NCI-H2171 treated with DMSO at 0.1 percent for 48 hours (cell line): ENCODE results near the gene CISD3.
"Not testable (repeated sequence)": the region's sequence is repeated elsewhere in the genome, so short reads cannot be mapped to it uniquely, and the experiment has no call there.

ENCODE experiments used
- DNase-seq: peaks from one replicate; lab custom pipeline; 2025; lab: John Stamatoyannopoulos, UW

Gene CISD3

GRCh38 chr17:38707678-38708351, 22.3 kb upstream of the CISD3 start:
- DNase-seq = no peak

DNA sequence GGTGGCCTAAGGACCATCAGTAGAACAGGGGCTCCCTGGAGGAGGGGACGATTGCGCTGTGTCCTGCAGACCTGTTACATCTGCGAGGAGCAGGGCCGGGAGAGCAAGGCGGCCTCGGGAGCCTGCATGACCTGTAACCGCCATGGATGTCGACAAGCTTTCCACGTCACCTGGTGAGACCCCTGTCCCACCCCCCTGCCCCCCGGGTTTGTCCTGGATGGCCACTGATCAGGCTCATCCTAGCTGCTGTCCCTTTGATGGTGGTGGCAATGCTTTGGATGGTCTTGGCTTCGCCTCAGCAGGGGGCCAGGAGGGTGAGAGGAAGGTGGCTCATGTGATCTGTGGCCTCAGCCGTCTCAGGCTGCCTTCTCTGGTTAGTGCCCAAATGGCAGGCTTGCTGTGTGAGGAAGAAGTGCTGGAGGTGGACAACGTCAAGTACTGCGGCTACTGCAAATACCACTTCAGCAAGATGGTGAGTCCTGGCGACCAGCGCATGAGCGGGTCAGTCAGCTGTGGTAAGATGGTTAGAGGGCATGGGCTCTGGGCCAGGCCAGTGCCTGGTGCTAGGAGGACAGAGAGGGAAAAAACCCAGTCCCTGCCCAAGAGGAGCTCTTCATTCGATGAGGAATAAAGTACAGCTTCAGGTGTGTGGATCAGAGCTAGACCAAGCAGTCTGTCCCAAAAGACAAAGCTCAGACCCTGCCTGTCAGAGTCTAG, 20.9 kb upstream of the CISD3 start:
- no peak for DNase-seq

GRCh38 chr17:38709864-38710603, 20.1 kb upstream of the CISD3 start:
- peak; percentile 73 for DNase-seq

- no peak for DNase-seq
These were observed 19.6 kb upstream of the CISD3 start for GRCh38 chr17:38710604-38710962.

GRCh38 chr17:38710985-38711384, 19.2 kb upstream of the CISD3 start:
- DNase-seq = no peak

- no peak for DNase-seq
These were observed 18.2 kb upstream of the CISD3 start for GRCh38 chr17:38711792-38712571.

DNA sequence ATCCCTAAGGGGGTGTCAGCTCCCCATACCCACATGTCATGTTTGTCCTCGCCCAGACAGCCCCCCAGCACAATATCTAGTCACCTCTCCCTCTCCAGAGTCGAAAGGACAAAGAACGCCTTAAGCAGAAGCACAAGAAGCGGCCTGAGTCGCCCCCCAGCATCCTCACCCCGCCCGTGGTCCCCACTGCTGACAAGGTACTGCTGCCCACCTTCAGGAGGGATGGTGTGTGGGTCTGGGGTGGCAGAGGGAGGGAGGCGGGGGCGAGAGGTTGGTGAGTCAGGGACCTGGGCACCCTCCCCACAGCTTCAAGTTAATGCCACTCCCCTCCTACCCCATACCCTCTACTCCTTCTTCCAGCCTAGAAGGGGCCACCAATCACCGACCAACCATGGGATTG, 17.5 kb upstream of the CISD3 start:
- DNase-seq = no peak

- peak; percentile 72 for DNase-seq
These were observed 16.6 kb upstream of the CISD3 start for GRCh38 chr17:38713456-38714075.

DNA sequence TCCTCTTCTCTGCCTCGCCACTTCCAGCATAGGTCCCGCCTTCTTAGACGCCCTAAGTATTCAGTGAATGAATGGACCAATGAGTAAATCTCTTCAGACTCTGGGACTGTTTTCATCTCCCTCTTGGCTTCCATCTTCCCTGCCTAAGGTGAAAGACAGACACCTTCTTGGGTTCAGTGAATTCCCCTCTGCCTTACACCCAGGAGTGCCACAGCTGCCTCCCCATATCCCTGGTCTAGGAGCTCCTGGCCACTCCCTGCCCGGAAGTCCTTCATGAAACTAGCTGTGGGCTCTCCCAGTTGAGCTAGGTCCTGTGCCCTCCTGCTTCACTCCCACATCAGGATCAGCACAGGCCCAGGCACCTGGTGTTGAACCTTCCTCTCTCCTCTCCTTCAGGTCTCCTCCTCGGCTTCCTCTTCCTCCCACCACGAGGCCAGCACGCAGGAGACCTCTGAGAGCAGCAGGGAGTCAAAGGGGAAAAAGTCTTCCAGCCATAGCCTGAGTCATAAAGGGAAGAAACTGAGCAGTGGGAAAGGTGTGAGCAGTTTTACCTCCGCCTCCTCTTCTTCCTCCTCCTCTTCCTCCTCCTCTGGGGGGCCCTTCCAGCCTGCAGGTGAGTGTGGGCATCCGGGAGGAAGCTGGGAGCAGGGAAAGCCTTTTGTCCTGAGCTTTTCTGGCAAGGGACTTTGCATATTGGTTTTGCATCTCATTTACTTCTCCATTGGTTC, 14.8 kb upstream of the CISD3 start:
- no peak for DNase-seq

- DNase-seq = no peak
These were observed 13.7 kb upstream of the CISD3 start for GRCh38 chr17:38716368-38717005.

GRCh38 chr17:38717139-38717745, 12.9 kb upstream of the CISD3 start:
- DNase-seq = peak; percentile 36

GRCh38 chr17:38719289-38719942, 10.7 kb upstream of the CISD3 start:
- no peak for DNase-seq

- DNase-seq = no peak
These were observed 10.0 kb upstream of the CISD3 start for GRCh38 chr17:38719943-38720641.

DNA sequence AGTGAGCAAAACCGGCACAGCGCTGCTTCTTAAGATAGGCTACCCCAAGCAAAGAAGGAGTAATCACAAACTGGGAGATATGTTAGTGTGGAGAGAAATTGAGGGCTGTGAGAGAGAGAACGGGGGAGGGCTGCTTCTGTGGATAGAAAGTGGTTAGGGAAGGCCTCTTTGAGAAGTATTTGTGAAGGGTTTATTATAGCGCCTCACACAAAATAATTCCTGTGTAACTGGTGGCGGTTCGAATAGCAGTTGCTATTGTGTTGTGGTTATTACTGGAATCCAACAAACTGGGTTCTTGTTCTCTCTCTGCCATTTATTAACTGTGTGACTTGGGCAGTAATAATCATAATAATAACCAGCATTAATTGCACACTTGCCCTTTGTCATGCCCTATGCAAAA, 9.2 kb upstream of the CISD3 start:
- DNase-seq = no peak

DNA sequence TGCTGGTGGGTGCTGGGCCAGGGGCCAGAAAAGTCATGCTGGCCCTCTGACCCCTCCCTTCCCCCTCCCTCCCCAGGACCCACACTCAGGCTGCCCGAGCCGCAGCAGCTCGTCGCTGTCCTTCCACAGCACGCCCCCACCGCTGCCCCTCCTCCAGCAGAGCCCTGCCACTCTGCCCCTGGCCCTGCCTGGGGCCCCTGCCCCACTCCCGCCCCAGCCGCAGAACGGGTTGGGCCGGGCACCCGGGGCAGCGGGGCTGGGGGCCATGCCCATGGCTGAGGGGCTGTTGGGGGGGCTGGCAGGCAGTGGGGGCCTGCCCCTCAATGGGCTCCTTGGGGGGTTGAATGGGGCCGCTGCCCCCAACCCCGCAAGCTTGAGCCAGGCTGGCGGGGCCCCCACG, 8.3 kb upstream of the CISD3 start:
- DNase-seq = no peak

GRCh38 chr17:38724337-38724988, 5.7 kb upstream of the CISD3 start:
- DNase-seq = peak; percentile 83

DNA sequence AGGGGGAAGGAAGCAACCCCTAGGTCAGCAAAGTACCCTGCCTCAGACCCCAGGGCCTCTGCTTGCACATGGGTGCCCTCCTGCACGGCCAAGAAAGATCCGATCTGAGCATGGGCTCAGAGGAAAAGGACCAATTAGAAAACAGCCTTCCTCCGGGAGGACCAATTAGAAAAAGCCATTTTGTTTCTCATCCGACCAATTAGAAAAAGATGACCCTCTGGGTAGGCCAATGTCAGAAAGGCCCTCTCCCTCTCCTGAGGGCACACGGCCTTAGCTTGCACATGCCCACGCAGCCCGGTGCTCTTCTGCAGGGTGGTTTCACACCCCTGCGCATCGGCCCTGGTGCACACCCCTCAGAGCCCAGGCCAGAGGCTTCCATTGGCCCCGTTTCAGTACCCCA, 5.1 kb upstream of the CISD3 start:
- no peak for DNase-seq

GRCh38 chr17:38726145-38726544, 4.0 kb upstream of the CISD3 start:
- not testable (repeated sequence) for DNase-seq

- DNase-seq = no peak
These were observed 2.4 kb upstream of the CISD3 start for GRCh38 chr17:38727736-38728135.
